ENCODE results near the gene MGAT3.
A peak's percentile ranks its signal among the peaks of the same experiment; 100 is the strongest.
"Not testable (repeated sequence)": the region's sequence is repeated elsewhere in the genome, so short reads cannot be mapped to it uniquely, and the experiment has no call there.

The MGAT3 gene
- total RNA-seq = 0 to 2.6 (median 0.13) reads per million in 17 experiments

- no peak for DNase-seq
These were observed at the start of gene MGAT3 for GRCh38 chr22:39456522-39457197. Gene MGAT3 (plus strand): TSS chr22:39457012. CDS start chr22:39487348, 30,336 bp downstream.

GRCh38 chr22:39408173-39408572 is 48.6 kb upstream of the MGAT3 start:
- DNase-seq = peak; percentile 36 to 76 (median 64)

- no peak for DNase-seq
These were observed 48.0 kb upstream of the MGAT3 start for GRCh38 chr22:39408807-39409206.

- no peak for DNase-seq
These were observed 47.2 kb upstream of the MGAT3 start for GRCh38 chr22:39409516-39410029.

DNA sequence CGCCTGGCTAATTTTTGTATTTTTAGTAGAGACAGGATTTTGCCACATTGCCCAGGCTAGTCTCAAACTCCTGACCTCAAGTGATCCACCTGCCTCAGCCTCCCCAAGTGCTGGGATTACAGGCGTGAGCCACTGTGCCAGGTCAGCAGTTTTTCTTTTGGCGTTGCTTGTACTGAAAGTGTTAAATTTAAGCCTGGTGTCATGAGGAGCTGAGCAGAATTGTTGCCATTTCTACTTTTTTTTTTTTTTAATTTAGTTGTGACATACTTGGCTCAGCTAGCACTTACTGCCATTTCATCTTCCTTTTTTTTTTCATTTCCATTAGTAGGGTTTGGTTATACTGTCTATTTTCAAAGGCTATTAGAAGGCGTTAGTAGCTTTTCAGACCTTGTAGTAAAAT is 46.5 kb upstream of the MGAT3 start:
- peak; percentile 21 to 79 (median 59) for DNase-seq

DNA sequence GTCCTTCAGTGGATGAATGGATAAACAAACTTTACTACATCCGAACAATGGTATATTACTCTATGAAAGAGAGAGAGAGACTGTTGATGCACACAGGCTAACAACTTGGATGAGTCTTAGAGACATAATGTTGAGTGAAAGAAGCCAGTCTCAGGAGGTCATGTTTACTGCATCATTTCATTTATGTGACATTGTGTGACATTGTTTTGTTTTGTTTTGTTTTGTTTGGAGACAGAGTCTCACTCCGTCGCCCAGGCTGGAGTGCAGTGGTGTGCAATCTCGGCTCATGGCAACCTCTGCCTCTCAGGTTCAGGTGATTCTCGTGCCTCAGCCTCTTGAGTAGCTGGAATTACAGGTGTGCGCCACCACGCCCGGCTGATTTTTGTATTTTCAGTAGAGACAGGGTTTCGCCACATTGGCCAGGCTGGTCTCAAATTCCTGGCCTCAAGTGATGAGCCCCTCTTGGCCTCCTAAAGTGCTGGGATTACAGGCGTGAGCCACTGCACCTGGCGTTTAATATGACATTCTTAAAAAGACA is 44.9 kb upstream of the MGAT3 start:
- DNase-seq = not testable (repeated sequence)

- not testable (repeated sequence) for DNase-seq
These were observed 43.6 kb upstream of the MGAT3 start for GRCh38 chr22:39413204-39413603.

GRCh38 chr22:39414377-39414776 is 42.4 kb upstream of the MGAT3 start:
- no peak for DNase-seq

DNA sequence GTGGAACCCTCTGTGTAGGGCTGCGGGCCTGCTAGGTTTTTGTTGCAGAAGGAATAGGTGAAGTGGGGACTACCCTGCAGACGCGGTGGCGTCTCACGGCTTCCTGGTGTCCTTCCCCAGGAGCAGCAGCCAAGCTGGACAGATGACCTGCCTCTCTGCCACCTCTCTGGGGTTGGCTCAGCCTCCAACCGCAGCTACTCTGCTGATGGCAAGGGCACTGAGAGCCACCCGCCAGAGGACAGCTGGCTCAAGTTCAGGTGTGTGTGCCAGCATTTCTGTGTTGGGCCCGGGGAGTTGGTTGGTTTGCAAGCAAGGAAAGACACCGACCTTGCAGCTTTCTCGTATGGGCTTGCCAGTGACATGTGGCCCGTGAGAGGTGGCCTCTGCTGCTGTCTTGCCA is 41.9 kb upstream of the MGAT3 start:
- DNase-seq = no peak

- DNase-seq = no peak
These were observed 41.3 kb upstream of the MGAT3 start for GRCh38 chr22:39415506-39415905.

GRCh38 chr22:39416319-39416718 is 40.5 kb upstream of the MGAT3 start:
- DNase-seq = no peak

GRCh38 chr22:39417641-39418040 is 39.2 kb upstream of the MGAT3 start:
- no peak for DNase-seq

DNA sequence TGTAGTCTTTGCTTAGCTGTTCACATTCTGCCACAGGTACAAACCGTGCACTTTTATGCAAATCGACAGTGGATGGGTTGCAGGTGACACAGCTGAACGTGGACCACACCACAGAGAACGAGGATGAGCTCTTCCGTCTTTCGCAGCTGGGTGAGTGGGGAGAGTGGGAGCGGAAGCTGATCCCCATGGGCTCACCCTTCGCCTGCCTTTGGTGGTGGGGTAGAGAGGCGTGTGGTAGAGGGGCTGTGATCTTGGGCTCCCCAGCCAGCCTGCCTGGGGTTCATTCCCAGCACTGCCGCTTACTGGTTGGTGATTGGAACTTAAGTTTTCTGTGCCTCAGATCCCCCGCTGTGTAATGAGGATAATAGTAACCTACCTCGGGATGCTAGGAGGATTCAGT is 38.1 kb upstream of the MGAT3 start:
- DNase-seq = no peak

DNA sequence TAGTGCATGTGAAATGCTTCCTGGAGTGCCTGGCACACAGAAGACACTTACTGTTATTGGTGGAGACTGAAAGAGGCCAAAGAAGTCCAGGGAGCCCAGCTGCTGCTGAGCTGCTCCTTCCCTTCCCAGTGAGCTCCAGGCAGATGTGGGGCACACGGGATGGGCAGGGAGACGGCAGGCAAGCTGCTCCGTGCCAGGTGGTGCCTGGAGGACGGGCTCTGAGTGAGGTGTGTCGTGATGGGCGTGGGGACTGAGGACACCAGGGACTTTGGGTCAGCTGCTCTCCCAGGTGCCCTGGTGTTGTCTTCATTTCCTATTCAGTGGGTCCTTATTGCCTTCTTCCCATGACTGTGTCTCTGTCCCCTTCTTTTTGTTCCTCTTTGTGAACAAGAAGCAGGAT is 37.7 kb upstream of the MGAT3 start:
- no peak for DNase-seq

DNA sequence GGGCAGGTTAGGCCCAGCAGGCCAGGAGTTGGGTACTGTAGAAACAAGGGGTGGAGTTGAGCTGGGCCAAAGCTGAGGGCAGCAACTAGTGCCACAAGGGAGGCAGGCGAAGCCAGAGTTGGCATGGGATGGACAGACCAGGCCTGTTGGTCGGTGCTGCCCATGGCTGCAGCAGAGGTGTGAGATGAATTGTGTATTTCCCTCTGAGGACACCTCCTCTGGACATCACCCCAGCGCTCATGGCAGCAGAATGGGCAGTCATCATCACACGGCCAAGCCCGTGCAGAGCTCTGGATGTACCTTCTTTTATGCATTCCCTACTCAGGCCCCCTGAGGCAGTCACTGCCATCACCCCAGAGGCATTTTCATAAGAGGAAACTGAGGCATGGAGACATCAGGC is 36.9 kb upstream of the MGAT3 start:
- no peak for DNase-seq

DNA sequence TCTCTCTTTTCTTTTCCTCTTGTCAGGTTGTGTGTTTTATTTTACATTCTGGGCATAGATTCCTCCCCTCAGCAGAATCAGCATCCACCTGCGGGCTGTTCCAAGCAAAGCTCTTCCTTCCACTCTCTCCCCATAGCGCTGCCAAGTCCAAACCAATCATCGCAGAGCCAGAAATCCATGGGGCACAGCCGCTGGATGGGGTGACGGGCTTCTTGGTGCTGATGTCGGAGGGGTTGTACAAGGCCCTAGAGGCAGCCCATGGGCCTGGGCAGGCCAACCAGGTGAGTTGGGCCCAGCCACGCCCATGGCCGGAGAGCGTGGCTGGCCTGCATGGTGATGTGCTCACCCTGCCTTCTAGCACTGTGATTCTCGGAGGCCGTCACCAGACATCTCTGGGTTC is 35.1 kb upstream of the MGAT3 start:
- no peak for DNase-seq

DNA sequence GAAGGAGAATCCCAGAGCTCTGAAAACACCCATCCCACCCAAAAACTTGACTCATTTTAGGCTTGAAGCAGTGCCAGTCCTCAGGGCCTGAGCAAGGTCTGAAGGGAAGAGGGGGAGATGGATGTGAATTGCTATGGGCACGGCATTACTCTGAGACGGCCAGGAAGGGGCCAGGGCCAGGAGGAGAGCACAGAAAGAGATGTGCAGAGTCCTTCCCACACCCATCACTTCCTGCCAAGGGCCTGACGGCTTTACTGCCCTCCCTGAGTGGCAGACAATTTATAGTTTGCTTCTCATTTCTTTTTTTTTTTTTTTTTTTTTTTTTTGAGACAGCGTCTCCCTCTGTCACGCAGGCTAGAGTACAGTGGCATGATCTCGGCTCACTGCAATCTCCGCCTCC is 34.7 kb upstream of the MGAT3 start:
- DNase-seq = no peak

- DNase-seq = no peak
These were observed 34.1 kb upstream of the MGAT3 start for GRCh38 chr22:39422721-39423120.

GRCh38 chr22:39423976-39424375 is 32.8 kb upstream of the MGAT3 start:
- no peak for DNase-seq

DNA sequence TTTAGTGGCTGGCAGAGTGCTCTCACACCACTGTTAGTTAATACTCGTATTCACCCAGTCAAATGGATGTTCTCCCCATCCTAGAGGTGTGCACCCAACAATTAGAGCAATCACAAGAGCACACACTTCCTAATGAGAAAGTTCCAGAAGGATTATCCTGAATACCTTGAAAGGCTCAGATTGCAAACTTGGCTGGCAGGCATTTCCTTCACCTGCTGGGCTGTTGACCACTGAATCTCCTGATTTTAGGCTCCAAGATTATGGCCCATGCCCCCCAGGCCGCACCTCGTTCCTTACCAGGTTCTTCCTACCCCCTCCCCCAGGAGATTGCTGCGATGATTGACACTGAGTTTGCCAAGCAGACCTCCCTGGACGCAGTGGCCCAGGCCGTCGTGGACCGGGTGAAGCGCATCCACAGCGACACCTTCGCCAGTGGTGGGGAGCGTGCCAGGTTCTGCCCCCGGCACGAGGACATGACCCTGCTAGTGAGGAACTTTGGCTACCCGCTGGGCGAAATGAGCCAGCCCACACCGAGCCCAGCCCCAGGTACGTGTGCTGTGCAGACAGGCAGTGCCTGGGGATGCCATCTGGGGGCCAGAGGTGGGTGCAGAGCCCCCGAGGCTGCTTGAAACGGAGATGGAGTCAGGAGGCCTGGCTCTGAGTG is 30.3 kb upstream of the MGAT3 start:
- no peak for DNase-seq

- DNase-seq = no peak
These were observed 28.8 kb upstream of the MGAT3 start for GRCh38 chr22:39427751-39428596.

GRCh38 chr22:39428597-39429071 is 28.2 kb upstream of the MGAT3 start:
- DNase-seq = no peak

- no peak for DNase-seq
These were observed 27.6 kb upstream of the MGAT3 start for GRCh38 chr22:39429186-39429585.

Measured in suppressor macrophage (primary cell).